ENCODE results near the gene ZNF333.
"Not testable (repeated sequence)": the region's sequence is repeated elsewhere in the genome, so short reads cannot be mapped to it uniquely, and the experiment has no call there.

The ZNF333 gene

GRCh38 chr19:14768001-14768400 lies 78.2 kb downstream of the ZNF333 start:
- no peak for DNase-seq (ENCODE audit: low read depth, low spot score)

DNA sequence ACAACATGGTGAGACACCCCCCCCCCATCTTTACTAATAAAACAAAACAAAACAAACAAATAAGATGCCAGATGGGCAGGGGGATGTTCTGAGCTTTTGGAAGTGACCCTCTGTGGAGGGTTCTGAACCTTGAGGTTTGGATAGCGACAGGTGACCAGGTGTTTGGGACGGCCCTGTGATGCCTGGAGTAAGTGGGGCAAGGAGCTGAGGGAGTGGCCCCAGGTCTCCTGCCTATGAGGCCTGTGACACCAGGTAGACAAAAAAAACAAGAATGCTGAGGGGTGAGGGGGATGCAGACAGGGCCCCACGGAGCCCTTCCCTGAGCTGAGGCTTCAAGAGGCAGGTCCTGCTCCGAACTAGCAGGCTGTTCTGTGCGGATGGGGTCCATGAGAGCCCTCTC lies 79.4 kb downstream of the ZNF333 start:
- DNase-seq (ENCODE audit: low read depth, low spot score): no peak

- DNase-seq (ENCODE audit: low read depth, low spot score): no peak
Observed at GRCh38 chr19:14770136-14770535, 80.3 kb downstream of the ZNF333 start.

DNA sequence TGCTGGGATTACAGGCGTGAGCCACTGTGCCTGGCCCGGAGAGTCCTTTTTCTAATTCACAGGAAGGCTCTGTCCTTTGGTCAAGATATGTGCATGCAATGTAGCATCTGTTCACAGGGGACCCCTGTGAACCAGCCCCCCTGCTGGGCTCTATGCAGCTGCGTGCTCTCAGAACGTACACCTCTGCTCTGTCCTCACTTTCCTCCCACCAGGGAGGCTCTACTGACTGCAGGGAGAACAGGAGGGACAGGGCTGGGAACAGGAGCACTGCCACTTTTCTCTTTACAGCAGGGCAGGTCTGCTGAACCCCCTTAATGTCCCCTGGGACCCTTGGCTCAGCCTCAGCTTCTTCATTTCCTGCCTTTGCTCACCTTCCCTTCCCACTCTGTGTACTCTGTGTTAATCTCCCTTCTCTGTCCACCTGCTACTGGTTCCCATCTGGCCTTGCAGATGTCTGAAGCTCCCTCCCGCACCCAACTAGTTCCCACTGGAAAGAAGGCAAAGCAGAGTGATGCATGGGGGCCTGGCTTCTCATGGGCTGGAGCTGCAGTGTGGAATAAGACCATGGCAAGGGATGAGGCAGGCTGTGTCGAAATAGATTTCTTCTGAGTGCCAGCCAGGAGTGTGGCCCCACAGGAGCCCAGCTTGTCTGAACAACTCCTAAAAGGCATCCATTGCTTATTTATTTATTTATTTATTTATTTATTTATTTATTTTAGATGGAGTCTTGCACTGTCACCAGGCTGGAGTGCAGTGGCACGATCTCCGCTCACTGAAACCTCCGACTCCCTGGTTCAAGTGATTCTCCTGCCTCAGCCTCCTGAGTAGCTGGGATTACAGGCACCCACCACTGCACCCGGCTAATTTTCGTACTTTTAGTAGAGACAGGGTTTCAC lies 81.3 kb downstream of the ZNF333 start:
- no peak for DNase-seq (ENCODE audit: low read depth, low spot score)

GRCh38 chr19:14772467-14772866 lies 82.6 kb downstream of the ZNF333 start:
- DNase-seq (ENCODE audit: low read depth, low spot score): no peak

DNA sequence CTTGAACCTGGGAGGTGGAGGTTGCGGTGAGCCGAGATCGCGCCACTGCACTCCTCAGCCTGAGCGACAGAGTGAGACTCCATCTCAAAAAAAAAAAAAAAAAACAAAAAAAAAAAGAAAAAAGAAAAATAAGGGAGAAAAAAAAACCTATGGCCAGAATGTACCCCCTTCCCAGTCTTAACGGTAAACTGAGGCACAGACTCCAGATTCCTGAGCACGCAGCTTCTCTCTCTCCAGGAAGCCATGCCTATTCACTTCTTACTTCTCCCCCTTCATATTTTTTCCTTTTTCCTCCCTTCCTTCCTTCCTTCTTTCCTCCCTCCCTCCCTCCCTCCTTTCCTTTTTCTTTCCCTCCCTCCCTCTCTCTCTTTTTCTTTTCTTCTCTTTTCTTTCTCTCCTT lies 83.1 kb downstream of the ZNF333 start:
- no peak for DNase-seq (ENCODE audit: low read depth, low spot score)

DNA sequence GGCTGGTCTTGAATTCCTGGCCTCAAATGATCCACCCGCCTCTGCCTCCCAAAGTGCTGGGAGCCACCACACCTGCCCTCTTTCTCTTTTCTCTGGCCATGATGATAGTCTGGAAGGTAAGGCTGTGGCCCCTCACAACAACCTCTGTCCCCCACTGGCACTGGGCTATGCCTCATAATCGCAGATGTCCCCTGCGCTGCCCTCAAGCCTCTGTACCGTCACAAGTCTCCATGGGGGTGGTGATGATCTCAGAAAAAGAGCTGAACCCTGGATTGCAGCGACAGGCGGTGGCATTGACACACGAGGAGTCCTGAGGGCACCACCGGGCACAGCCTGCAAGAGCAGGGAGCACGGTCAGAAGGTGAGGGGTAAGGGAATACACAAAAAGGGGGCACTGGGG lies 83.9 kb downstream of the ZNF333 start:
- DNase-seq (ENCODE audit: low read depth, low spot score): not testable (repeated sequence)

DNA sequence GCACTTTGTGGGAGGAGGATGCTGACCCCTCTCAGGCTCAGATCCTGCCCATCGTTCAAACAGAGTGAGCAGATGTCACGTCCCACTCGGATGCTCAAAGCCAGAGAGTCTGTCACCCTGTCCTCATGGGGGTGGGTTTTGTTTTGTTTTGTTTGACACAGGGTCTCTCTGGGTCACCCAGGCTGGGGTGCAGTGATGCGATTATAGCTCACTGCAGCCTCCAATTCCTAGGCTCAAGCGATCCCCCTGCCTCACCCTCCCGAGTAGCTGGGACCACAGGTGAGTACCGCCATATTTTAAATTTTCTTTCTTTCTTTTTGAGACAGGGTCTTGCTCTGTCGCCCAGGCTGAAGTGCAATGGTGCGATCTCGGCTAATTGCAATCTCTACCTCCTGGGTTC lies 84.5 kb downstream of the ZNF333 start:
- no peak for DNase-seq (ENCODE audit: low read depth, low spot score)

DNA sequence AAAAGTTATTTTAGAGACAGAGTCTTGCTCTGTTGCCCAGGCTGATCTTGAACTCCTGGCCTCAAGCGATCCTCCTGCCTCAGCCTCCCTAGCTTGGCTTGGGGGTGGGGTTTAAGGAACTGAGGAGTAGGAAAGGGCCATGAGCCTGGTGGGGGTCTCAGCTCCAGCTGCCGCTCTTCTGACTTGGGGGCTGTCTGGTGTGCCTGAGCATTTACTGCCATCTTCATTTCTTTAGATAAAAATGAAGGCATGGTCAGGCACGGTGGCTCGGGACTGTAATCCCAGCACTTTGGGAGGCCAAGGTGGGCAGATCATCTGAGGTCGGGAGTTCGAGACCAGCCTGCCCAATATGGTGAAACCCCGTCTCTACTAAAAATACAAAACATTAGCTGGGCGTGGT lies 85.5 kb downstream of the ZNF333 start:
- DNase-seq (ENCODE audit: low read depth, low spot score): not testable (repeated sequence)

DNA sequence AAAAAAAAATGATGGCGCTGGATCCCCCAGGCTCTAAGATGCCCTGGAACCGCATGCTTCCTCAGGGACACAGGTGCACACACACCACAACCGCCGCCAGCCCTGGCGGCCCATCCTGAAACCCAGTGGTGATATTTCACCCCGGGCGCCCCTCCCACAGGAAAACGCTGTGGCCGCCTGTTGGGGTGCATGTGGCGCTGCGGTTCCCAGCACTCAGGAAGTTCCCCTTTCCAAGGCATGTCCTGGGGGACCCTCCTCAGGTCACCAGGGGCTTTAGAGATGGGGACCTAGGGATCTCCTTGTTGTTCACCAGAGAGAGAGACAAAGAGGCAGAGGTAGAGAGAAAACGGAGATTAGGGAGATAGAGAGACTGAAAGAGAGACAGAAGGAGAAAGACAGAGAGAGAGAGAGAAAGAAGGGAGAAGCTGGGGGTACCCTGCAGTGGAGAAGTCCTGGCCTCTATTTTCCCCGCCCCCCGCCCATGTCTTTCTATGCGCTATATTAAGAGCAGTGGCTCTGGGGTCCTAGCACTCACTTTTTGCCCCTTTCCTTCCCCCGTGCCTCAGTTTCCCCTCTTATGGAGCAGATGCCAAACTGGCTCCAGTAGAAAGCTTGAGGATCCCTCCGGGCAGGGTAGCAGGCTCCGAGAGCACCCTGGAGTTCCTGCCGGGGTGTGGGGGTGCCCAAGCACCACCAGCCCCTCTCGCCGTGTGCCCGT lies 86.2 kb downstream of the ZNF333 start:
- no peak for DNase-seq (ENCODE audit: low read depth, low spot score)

DNA sequence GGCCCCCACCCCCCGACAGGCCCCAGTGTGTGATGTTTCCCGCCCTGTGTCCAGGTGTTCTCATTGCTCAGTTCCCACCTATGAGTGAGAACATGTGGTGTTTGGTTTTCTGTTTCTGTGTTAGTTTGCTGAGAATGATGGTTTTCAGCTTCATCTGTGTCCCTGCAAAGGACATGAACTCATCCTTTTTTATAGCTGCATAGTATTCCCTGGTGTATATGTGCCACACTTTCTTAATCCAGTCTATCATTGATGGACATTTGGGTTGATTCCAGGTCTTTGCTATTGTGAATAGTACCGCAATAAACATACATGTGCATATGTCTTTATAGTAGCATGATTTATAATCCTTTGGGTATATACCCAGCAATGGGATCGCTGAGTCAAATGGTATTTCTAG lies 87.8 kb downstream of the ZNF333 start:
- not testable (repeated sequence) for DNase-seq (ENCODE audit: low read depth, low spot score)

DNA sequence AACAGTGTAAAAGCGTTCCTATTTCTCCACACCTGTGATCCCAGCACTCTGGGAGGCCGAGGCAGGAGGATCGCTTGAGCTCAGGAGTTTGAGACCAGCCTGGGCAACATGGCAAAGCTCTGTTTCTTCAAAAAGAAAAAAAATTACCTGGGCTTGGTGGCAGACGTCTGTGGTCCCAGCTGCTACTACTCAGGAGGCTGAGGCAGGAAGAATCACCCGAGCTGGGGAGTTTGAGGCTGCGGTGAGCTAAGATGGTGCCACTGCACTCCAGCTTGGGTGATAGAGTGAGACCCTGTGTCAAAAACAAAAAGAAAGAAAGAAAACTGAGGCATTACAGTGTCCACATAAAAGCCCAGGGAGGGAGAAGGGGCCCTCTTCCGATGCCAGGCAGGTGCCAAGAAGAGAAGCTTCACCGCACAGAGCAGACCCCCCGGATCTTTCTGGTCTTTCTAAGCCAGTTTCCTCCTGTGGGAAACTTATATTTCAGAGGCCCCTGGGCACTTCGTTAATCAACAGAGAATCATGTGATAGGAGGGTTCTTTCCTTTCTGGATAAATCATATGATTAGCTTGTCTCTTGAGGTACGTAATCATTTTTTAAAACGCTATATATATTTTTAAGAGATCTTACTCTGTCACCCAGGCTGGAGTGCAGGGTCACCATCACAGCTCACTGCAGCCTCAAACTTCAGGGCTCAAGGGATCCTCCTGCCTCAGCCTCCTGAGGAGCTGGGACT lies 88.4 kb downstream of the ZNF333 start, which contains the start of gene ADGRE2:
ADGRE2 (minus strand) TSS at position 451 of the 736 bp plus-strand sequence. CDS start 1,804 bp downstream, outside the sequence.
- not testable (repeated sequence) for DNase-seq (ENCODE audit: low read depth, low spot score)

DNA sequence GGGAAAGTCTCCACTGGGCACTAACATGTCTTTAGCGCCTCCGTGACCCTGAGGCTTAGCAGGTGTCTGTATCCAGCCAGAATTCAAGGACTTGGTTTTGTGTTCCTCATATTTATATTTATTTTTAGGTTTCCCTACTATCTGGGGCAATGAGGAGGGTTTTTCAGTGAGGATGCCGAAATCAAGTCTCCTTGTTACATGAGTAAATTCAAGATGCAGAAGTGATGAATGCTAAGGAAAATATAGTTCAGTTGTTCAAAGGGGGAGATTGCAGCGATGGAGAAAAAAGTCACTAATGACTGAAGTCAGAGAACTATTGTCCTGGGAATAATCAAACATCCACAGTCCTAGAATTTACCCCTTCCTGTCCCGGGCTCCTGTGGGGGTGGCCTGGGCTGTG lies 89.3 kb downstream of the ZNF333 start:
- no peak for DNase-seq (ENCODE audit: low read depth, low spot score)

- DNase-seq (ENCODE audit: low read depth, low spot score): not testable (repeated sequence)
Observed at GRCh38 chr19:14780622-14781225, 90.9 kb downstream of the ZNF333 start.

DNA sequence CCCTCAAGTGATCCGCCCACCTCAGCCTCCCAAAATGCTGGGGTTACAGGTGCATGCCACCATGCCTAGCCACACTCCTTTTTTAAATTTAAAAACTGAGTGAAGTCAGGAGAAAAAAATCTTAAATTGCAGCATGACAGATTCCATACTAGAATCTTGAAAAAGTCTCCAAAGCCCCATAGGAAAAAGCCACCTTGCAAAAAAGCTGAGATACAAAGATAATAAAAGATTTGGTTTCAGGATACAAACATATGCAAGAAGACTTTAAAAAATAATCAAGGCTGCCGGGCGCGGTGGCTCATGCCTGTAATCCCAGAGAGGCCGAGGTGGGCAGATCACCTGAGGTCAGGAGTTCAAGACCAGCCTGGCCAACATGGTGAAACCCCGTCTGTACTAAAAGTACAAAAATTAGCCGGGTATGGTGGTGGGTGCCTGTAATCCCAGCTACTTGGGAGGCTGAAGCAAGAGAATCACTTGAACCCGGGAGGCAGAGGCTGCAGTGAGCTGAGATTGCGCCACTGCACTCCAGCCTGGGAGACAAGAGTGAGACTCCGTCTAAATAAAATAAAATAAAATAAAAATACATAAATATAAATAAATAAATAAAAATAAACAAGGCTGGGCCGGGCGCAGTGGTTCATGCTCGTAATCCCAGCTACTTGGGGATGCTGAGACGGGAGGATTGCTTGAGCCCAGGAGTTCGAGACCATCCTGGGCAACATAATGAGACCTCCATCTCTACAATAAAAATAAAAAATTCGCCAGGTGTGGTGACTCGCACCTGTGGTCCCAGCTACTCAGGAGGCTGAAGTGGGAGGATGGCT lies 92.1 kb downstream of the ZNF333 start:
- not testable (repeated sequence) for DNase-seq (ENCODE audit: low read depth, low spot score)

DNA sequence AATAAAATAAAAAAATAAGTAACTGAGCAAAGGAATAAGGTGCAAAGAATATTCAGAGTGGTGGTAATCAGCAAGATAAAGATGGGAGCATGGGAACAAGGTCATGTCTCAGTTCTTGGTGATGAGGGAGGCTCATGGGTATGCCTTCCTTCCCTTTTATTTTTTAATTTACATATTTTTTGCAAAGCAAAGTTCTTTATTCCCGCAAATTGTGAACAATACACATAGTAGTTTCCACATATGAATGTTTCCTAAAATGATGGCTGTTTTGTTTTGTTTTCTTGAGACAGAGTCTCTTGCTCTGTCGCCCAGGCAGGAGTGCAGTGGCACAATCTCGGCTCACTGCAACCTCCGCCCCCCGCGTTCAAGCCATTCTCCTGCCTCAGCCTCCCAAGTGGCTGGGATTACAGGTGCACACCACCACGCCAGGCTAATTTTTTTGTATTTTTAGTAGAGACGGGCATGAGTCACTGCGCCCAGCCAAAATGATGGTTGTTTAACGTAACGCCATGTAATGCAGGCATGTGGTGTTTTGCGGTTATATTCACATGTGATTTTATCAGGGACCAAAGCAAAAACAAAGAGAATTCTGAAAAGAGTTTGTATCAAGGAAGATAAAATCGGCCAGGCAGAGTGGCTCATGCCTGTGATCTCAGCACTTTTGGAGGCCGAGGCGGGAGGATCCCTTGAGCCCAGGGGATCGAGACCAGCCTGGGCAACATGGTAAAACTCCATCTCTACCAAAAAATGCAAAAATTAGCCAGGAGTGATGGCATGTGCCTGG lies 93.0 kb downstream of the ZNF333 start:
- no peak for DNase-seq (ENCODE audit: low read depth, low spot score)
